Cardiac muscle cell (in vitro differentiated cells and primary cell): ENCODE results near the gene ACOX3. TPM values are rescaled to one million over a fixed set of nuclear protein-coding genes. Genes with fewer than 3 reads are reported as not detected.

Experiments
- DNase-seq, 2 donors: peaks; one replicate each; pipeline versions ENCODE4 v3.0.0 to v3.0.0-alpha.2; 2010 to 2017; ENCODE audit warnings: low read depth in 1 of 2, low spot score in 1 of 2
- H3K27ac ChIP-seq: fragments of 200-600 bp; sonication (generic); 2 replicates; pipeline ENCODE4 v1.5.1; 2016
- H3K27me3 ChIP-seq: fragments of 200-600 bp; sonication (generic); 2 replicates; pipeline ENCODE4 v1.6.0; 2016; ENCODE audit warnings: control low read depth
- H3K36me3 ChIP-seq: fragments of 200-600 bp; sonication (generic); 2 replicates; pipeline ENCODE4 v1.5.1; 2016; ENCODE audit warnings: control low read depth
- H3K4me1 ChIP-seq: fragments of 200-600 bp; sonication (generic); 2 replicates; pipeline ENCODE4 v1.8.1; 2017; ENCODE audit warnings: low read depth, mild to moderate bottlenecking, mixed run types
- H3K4me3 ChIP-seq: fragments of 200-600 bp; sonication (generic); 2 replicates; pipeline ENCODE4 v1.5.1; 2016; ENCODE audit warnings: mild to moderate bottlenecking
- H3K9me3 ChIP-seq: fragments of 200-600 bp; sonication (generic); 2 replicates; pipeline ENCODE4 v1.5.1; 2017; ENCODE audit warnings: low read depth, mild to moderate bottlenecking, control low read depth
- CTCF ChIP-seq: IDR thresholded peaks from 2 replicates; pipeline ENCODE4 v1.5.1; 2012; ENCODE audit warnings: low read depth, mild to moderate bottlenecking, low read length
- polyA plus RNA-seq: library from polyadenylated mRNA; unstranded; fragments of >200 nt; fragmentation: Nextera tagmentation; extraction: Ambion mirVana; gene quantifications from 2 replicates; pipeline ENCODE4 v1.2.1, GENCODE V29; 2016
- total RNA-seq: library from RNA; depleted of rRNA; stranded (reverse); fragments of >200 nt; gene quantifications from 2 replicates; pipeline ENCODE4 v1.2.3, GENCODE V29; 2016

Gene ACOX3
- total and polyA plus RNA-seq, 2 experiments from 2014 or later = 19.1 to 38.7 TPM

DNA sequence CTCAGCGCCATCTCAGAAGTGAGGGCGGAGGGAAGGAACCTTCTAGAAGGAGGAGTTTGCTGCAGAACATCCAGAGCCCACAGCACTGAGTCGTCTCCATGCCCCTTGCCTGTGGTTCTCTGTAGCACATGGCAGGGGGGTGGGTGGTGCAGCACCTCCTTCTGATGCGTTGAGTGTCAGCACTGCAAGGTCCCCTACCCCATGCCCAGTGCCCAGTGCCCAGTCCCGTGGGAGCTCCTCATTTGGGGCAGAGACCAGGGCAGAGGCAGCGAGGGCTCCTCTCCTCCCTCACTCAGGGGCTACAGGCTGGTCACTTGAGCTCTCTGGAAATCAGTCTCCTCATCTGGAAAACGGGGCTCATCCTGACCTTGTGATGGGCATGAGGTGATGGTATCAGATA lies 92.9 kb downstream of the ACOX3 start:
- H3K36me3 ChIP-seq = no peaks in the 10 kb centered on the region
- H3K4me1 ChIP-seq = no peaks in the 10 kb centered on the region
- no peak for DNase-seq
- no peaks in the 10 kb centered on the region for H3K27me3 ChIP-seq
- no peak overlapping the region for H3K27ac ChIP-seq
- H3K4me3 ChIP-seq = no peak overlapping the region
- no peaks in the 10 kb centered on the region for H3K9me3 ChIP-seq
- no peak for TF ChIP-seq CTCF

DNA sequence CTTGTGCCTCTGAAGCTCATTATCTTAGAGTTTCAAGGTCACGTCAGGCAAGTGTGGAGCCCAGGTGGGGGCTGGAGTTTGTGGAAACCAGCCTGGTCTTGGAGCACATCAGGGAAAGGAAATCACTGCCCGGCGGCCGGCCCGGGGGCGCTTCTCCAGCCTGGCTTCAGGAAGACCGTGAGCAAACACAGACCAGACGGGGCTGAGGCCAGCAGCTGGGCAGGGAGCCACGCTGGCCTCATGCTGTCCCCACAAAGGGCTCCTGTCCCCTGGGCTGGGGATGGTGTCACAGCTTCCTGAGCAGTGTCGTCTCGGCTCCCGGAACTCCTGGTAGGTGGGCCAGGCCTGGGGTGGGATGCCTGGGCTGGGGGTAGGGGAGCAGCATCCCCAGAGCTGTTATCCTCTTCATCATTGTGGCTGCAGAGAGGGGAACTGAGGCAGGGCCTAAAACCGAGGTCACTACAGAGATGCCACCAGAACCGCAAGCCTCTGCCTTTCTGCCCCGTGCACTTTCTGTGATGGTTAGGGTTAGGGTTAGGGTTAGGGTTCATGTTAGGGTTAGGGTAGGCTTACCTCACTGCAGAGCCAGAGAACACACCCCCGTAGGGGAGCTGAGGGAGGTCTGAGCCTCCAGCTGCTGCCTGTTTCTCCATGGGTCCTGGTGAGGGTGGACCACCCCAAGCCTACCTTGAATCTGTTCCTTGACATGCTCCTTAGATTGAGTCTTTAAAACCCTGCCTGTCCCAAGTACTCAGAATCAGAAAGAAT lies 93.5 kb downstream of the ACOX3 start:
- Histone ChIP-seq H3K27ac (no peak overlapping the region), H3K4me1 (no peaks in the 10 kb centered on the region), H3K27me3 (no peaks in the 10 kb centered on the region), H3K4me3 (no peak overlapping the region), H3K9me3 (no peaks in the 10 kb centered on the region), H3K36me3 (no peaks in the 10 kb centered on the region)
- no peak for TF ChIP-seq CTCF
- DNase-seq = no peak

DNA sequence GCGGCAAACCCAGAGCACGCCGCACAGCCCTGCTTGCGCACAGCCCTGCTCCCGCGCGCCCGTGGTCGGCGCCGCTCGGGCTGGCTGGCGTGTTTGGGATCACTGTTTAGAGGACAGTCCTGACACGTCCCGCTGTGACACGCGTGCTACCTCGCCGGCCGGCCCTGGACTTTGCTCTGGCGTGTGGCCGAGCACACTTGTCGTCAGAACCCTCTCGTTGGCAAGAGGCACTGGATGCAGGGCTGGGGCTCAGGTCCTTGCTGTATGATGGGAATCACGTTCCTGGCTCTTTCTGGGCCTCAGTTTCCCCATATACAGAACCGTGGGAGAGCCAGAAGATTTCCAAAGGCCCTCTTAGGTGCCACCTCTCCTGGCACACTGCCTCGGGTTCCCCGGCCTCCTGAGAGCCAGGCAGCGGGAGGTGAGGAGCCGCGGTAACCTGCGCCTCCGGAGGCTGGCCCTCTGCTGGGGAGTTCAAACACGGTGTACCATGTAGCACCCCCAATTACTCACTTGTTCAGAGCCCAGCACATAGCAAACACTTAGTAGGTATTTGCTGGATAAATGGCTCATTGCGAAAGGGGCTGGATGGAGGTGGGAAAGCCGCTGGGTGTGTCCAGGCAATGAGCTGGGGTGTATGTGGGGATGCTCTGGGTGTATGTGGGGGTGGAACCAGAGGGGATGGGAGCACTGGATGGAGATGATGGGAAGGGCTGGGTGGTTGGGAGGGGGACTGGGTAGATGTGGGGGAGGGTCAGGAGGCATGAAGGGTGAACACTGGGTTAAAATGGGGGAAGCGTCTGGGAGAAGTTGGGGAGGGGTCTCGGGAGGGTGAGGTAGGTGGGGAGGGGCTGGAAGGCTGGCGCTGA lies 94.3 kb downstream of the ACOX3 start:
- H3K27ac ChIP-seq = no peak overlapping the region
- H3K4me1 ChIP-seq = no peaks in the 10 kb centered on the region
- no peak for TF ChIP-seq CTCF
- no peak overlapping the region for H3K4me3 ChIP-seq
- DNase-seq = no peak
- H3K36me3 ChIP-seq = no peaks in the 10 kb centered on the region
- H3K9me3 ChIP-seq = no peaks in the 10 kb centered on the region
- H3K27me3 ChIP-seq = no peaks in the 10 kb centered on the region

GRCh38 chr4:8345053-8345945 lies 95.2 kb downstream of the ACOX3 start:
- H3K27ac ChIP-seq = no peak overlapping the region
- DNase-seq = no peak
- no peak for TF ChIP-seq CTCF
- H3K36me3 ChIP-seq = no peaks in the 10 kb centered on the region
- no peaks in the 10 kb centered on the region for H3K9me3 ChIP-seq
- H3K4me1 ChIP-seq = no peaks in the 10 kb centered on the region
- no peaks in the 10 kb centered on the region for H3K27me3 ChIP-seq
- H3K4me3 ChIP-seq = no peak overlapping the region

- H3K36me3 ChIP-seq = no peaks in the 10 kb centered on the region
- DNase-seq = no peak
- H3K27ac ChIP-seq = no peak overlapping the region
- no peak overlapping the region for H3K4me3 ChIP-seq
- H3K27me3 ChIP-seq = no peaks in the 10 kb centered on the region
- no peak for TF ChIP-seq CTCF
- H3K4me1 ChIP-seq = no peaks in the 10 kb centered on the region
- no peaks in the 10 kb centered on the region for H3K9me3 ChIP-seq
Observed at GRCh38 chr4:8344377-8344776, 96.1 kb downstream of the ACOX3 start.
